DOHH2 (cell line): ENCODE results near the gene C1D.

ENCODE experiments used
- H3F3A ChIP-seq: fragments of 200-600 bp; sonication (generic), shearing (Covaris generic); 2 replicates; pipeline ENCODE4 v1.6.0; 2016; ENCODE audit warnings: antibody characterized with exemption, mild to moderate bottlenecking; ENCODE audit not compliant: control insufficient read depth, insufficient read depth
- H3K27ac ChIP-seq: fragments of 200-600 bp; sonication (generic); 2 replicates; pipeline ENCODE4 v1.5.1; 2014; ENCODE audit warnings: low read depth, mild to moderate bottlenecking, low read length, moderate library complexity
- H3K27me3 ChIP-seq: fragments of 200-600 bp; sonication (generic); 2 replicates; pipeline ENCODE4 v1.6.1; 2014; ENCODE audit warnings: mild to moderate bottlenecking, low read length, mixed read lengths; ENCODE audit not compliant: control insufficient read depth
- H3K36me3 ChIP-seq: fragments of 200-600 bp; sonication (generic); 2 replicates; pipeline ENCODE4 v1.6.1; 2014; ENCODE audit warnings: mild to moderate bottlenecking, low read length, moderate library complexity, mixed read lengths; ENCODE audit not compliant: control insufficient read depth
- H3K4me1 ChIP-seq: fragments of 200-600 bp; sonication (generic); 2 replicates; pipeline ENCODE4 v1.6.1; 2014; ENCODE audit warnings: mild to moderate bottlenecking, low read length, mixed read lengths; ENCODE audit not compliant: control insufficient read depth
- H3K4me2 ChIP-seq: fragments of 200-600 bp; sonication (generic); 2 replicates; pipeline ENCODE4 v1.6.0; 2014; ENCODE audit warnings: mild to moderate bottlenecking, low read length, moderate library complexity
- H3K4me3 ChIP-seq: fragments of 200-600 bp; sonication (generic); 2 replicates; pipeline ENCODE4 v1.5.1; 2014; ENCODE audit warnings: mild to moderate bottlenecking, low read length, mixed read lengths
- H3K79me2 ChIP-seq: fragments of 200-600 bp; sonication (generic); 2 replicates; pipeline ENCODE4 v1.6.1; 2014; ENCODE audit warnings: mild to moderate bottlenecking, low read length, mixed read lengths; ENCODE audit not compliant: control insufficient read depth
- H3K9me2 ChIP-seq: fragments of 200-600 bp; sonication (generic); replicated peaks from 2 replicates; pipeline ENCODE4 v1.6.1; 2014; ENCODE audit warnings: mild to moderate bottlenecking, low read length, mixed read lengths; ENCODE audit not compliant: control insufficient read depth
- H3K9me3 ChIP-seq: fragments of 200-600 bp; sonication (generic); 2 replicates; pipeline ENCODE4 v1.6.1; 2014; ENCODE audit warnings: antibody characterized with exemption, low read length, mixed read lengths; ENCODE audit not compliant: control insufficient read depth, insufficient read depth
- H4K20me1 ChIP-seq: fragments of 200-600 bp; sonication (generic); 2 replicates; pipeline ENCODE4 v1.6.0; 2014; ENCODE audit warnings: low read depth, mild to moderate bottlenecking, antibody characterized with exemption, low read length, moderate library complexity; ENCODE audit not compliant: control insufficient read depth, insufficient read depth
- EZH2phosphoT487 ChIP-seq: fragments of 200-600 bp; sonication (generic); IDR thresholded peaks from 2 replicates; pipeline ENCODE4 v1.6.1; 2017; ENCODE audit warnings: borderline replicate concordance, mild to moderate bottlenecking, antibody characterized with exemption, low read length, moderate library complexity, mixed read lengths
- TF ChIP-seq, protein P1 (sequence below): fragments of 200-600 bp; sonication (generic); IDR thresholded peaks from one replicate; pipeline ENCODE4 v1.5.1; 2014; ENCODE audit warnings: antibody characterized with exemption, mild to moderate bottlenecking, low read depth, low read length; ENCODE audit not compliant: poor library complexity, severe bottlenecking

C1D gene

DNA sequence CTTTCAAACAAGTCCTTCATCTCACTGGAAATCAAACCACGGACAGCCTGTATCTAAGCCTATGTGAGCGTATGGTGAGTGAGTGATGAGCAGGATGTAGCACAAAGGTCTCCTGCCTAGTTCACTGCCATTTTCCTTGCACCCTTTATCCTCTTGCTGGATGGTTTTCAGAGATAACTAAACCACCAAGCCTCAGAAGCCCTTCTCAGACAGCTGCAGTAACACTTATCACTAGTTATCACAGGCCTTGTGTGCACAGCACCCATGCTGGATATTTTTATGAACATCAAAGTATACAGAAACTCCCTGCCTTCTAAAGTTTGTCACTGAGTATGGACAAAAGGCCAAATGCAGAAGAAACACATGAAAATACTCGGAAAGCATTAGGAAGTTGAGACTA is 69.5 kb downstream of the C1D start:
- no peak overlapping the region for H3K27ac ChIP-seq
- H3K79me2 ChIP-seq = no peaks in the 10 kb centered on the region
- no peak overlapping the region for H3K4me2 ChIP-seq
- no peaks in the 10 kb centered on the region for H3K9me3 ChIP-seq
- H3K27me3 ChIP-seq = no peaks in the 10 kb centered on the region
- TF ChIP-seq, protein P1, sequence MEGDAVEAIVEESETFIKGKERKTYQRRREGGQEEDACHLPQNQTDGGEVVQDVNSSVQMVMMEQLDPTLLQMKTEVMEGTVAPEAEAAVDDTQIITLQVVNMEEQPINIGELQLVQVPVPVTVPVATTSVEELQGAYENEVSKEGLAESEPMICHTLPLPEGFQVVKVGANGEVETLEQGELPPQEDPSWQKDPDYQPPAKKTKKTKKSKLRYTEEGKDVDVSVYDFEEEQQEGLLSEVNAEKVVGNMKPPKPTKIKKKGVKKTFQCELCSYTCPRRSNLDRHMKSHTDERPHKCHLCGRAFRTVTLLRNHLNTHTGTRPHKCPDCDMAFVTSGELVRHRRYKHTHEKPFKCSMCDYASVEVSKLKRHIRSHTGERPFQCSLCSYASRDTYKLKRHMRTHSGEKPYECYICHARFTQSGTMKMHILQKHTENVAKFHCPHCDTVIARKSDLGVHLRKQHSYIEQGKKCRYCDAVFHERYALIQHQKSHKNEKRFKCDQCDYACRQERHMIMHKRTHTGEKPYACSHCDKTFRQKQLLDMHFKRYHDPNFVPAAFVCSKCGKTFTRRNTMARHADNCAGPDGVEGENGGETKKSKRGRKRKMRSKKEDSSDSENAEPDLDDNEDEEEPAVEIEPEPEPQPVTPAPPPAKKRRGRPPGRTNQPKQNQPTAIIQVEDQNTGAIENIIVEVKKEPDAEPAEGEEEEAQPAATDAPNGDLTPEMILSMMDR = no peak
- no peak for TF ChIP-seq EZH2phosphoT487
- H3K4me3 ChIP-seq = no peak overlapping the region
- no peaks in the 10 kb centered on the region for H4K20me1 ChIP-seq
- no peaks in the 10 kb centered on the region for H3K36me3 ChIP-seq
- H3K9me2 ChIP-seq = no peaks in the 10 kb centered on the region
- peaks cover 14% of the 10 kb centered on the region for H3K4me1 ChIP-seq
- H3F3A ChIP-seq = no peaks in the 10 kb centered on the region

DNA sequence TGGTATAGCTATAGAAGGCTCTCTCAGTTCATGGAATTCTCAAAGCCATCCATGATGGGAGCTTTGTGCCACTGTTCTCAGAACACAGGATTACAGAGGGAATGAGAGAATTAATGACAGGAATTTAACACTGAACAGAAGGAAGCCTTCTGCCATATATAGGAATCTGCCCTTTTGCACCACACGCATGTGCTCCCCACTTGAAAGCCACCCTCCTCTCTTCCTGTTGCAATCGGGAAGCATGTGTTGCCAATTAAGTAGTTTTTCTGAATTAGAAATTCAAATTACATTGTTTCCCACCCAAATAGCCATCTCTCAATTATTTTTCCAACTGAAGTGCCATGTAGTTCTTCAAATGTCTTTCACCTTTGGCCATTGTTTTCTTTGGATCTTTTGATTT is 71.3 kb downstream of the C1D start:
- Histone ChIP-seq H3K36me3 (no peaks in the 10 kb centered on the region), H4K20me1 (no peaks in the 10 kb centered on the region), H3K9me2 (no peaks in the 10 kb centered on the region), H3K27me3 (no peaks in the 10 kb centered on the region), H3K4me3 (no peak overlapping the region), H3K9me3 (no peaks in the 10 kb centered on the region), H3K79me2 (no peaks in the 10 kb centered on the region), H3K4me2 (no peak overlapping the region), H3K27ac (no peak overlapping the region), H3F3A (no peaks in the 10 kb centered on the region), H3K4me1 (peaks cover 5% of the 10 kb centered on the region; the same call in 1 of the 2 replicates)
- no peak for TF ChIP-seq EZH2phosphoT487
- TF ChIP-seq, protein P1 = no peak
